C4-2B (cell line): ENCODE measurements around the gene LYST.

Experiments
- H3K27ac ChIP-seq: fragments of 450-650 bp; 2 replicates; pipeline ENCODE4 v1.5.1; 2017
- CTCF ChIP-seq: fragments of 450-650 bp; conservative IDR thresholded peaks from 2 replicates; pipeline ENCODE4 v1.5.1; 2017; ENCODE audit warnings: mild to moderate bottlenecking
- ZFX ChIP-seq: fragments of 450-650 bp; IDR thresholded peaks from 2 replicates; pipeline ENCODE4 v1.6.1; 2017

The LYST gene

GRCh38 chr1:235881930-235882700, 15.4 kb upstream of the LYST start:
- H3K27ac ChIP-seq, result no peak overlapping the region

GRCh38 chr1:235878082-235878811, 11.5 kb upstream of the LYST start:
- H3K27ac ChIP-seq, result no peak overlapping the region
- TF ChIP-seq ZFX (no peak), CTCF (no peak)

More at GRCh38 chr1:235881930-235882700, 15.4 kb upstream of the LYST start:
- no peak for TF ChIP-seq ZFX
- no peak for TF ChIP-seq CTCF

- TF ChIP-seq CTCF, result no peak
- no peak for TF ChIP-seq ZFX
- H3K27ac ChIP-seq, result no peak overlapping the region
Observed at GRCh38 chr1:235876402-235876841, 9.7 kb upstream of the LYST start.

- TF ChIP-seq ZFX (no peak), CTCF (no peak)
- no peak overlapping the region for H3K27ac ChIP-seq
Observed at GRCh38 chr1:235875036-235875597, 8.4 kb upstream of the LYST start.

GRCh38 chr1:235874261-235874660, 7.6 kb upstream of the LYST start:
- no peak overlapping the region for H3K27ac ChIP-seq
- TF ChIP-seq CTCF (no peak), ZFX (no peak)

GRCh38 chr1:235873571-235873970, 6.9 kb upstream of the LYST start:
- TF ChIP-seq ZFX (no peak), CTCF (no peak)
- no peak overlapping the region for H3K27ac ChIP-seq

GRCh38 chr1:235873045-235873444, 6.3 kb upstream of the LYST start:
- H3K27ac ChIP-seq, result no peak overlapping the region
- TF ChIP-seq ZFX (no peak), CTCF (no peak)
